HG03520 (cell line): ENCODE data around the gene RASSF6.
"Not testable (repeated sequence)": the region's sequence is repeated elsewhere in the genome, so short reads cannot be mapped to it uniquely, and the experiment has no call there.

Source experiments
- ATAC-seq: cut with Tn5 transposase; IDR thresholded peaks from one replicate; pipeline ENCODE4 v1.9.1; 2021; ENCODE audit warnings: mild to moderate bottlenecking, moderate library complexity; ENCODE audit not compliant: unreplicated experiment

Gene RASSF6

DNA sequence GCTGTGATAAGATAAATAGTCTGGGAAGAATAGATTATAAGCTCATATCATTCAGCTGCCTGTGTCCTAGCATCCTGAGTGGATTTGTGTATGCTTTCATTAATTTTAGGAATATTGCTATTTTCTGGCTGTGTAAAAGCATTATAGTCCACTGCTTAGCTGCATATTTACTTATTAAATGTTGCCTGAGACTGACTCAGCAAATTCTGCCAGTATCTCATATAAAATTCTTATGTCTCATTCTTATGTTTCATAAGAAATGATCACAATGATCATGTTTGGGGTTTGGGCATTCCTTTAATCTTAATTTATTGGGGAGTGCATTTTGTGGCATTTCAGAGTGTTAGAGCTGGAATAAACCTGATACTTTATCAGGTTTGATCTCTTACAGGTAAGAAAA is 34.9 kb downstream of the RASSF6 start:
- no peak for ATAC-seq

- no peak for ATAC-seq
Measured at GRCh38 chr4:73583666-73584065, 36.6 kb downstream of the RASSF6 start.

DNA sequence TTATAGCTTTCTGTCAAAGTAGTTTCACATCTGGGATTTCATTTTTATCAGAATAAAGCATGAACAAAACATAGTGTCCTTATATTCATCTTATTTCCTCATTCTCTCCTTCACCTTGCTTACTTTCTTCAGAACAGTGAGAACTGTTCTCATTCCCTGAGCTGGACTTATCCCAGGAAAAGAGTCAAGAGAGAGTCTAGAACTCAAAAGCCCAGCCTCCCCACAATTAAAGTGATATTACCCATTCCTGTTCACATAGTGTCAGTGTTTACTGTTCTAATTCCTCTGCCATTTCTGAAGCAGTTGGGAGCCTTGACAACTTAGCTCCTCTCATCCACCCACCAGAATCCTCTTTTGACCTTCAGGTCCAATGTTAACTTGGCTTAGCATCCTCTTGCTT is 42.9 kb downstream of the RASSF6 start:
- no peak for ATAC-seq

GRCh38 chr4:73576381-73576780 is 43.9 kb downstream of the RASSF6 start:
- ATAC-seq = no peak

GRCh38 chr4:73575660-73576059 is 44.6 kb downstream of the RASSF6 start:
- ATAC-seq = no peak

DNA sequence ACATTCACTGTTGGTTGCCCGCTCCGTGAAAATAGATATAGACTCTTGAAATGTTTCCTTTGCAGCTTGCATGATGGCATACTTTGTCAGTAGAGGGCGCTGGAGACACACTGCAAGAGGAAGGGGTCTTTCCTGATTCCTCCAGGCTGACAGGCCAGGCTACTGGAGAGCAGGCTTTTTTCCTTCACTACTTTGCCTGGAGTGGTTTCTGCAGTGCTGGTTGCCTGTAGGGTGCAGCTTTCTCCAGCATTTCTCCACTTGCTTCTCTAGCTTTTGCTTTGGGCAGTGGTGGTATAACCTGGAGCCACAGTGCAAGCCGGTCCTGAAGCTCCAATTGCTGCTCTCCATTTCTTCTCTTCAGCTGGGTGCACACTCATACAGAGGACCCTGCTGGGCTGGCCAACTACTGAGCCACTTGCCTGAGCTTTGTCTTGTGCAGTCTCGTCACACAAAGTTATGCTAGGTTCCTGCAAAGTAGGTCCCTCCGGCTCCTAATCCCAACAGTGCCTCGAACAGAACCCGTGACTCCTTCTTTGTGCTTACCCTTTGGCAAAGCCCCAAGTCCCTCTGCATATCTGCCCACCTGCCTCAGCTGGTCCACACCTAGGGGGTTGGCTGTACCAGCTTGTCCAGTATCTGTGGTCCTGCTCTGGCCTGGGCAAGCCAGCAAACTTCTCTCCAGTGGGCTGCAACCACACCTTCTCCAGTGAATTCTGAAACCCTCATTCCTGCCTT is 46.3 kb downstream of the RASSF6 start:
- peak; percentile 80 for ATAC-seq

DNA sequence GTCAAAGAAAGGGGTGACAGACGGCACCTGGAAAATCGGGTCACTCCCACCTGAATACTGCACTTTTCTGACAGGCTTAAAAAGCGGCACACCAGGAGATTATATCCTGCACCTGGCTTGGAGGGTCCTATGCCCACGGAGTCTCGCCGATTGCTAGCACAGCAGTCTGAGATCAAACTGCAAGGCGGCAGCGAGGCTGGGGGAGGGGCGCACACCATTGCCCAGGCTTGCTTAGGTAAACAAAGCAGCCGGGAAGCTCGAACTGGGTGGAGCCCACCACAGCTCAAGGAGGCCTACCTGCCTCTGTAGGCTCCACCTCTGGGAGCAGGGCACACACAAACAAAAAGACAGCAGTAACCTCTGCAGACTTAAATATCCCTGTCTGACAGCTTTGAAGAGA is 69.4 kb downstream of the RASSF6 start:
- ATAC-seq = not testable (repeated sequence)

GRCh38 chr4:73544620-73545019 is 75.6 kb downstream of the RASSF6 start:
- no peak for ATAC-seq

- no peak for ATAC-seq
Measured at GRCh38 chr4:73541251-73541650, 79.0 kb downstream of the RASSF6 start.

DNA sequence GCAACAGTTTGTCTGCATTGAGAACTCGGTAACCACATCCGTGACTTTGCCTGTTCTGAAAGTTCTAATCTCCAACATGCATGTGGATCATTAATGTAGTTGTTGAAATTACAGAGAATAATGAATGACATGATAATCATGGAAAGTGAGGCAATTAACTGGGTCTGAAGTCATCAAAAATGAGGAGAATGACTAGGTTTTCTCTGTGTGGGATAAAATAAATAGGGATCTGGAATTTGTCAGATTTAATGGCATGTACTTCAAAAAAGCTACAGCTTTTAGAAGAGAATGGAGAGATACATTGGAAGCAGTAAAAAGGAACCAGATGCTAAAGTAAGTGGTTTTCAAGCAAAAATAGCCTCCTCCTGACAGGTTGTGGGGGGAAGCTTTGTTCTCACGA is 79.4 kb downstream of the RASSF6 start:
- ATAC-seq = no peak

DNA sequence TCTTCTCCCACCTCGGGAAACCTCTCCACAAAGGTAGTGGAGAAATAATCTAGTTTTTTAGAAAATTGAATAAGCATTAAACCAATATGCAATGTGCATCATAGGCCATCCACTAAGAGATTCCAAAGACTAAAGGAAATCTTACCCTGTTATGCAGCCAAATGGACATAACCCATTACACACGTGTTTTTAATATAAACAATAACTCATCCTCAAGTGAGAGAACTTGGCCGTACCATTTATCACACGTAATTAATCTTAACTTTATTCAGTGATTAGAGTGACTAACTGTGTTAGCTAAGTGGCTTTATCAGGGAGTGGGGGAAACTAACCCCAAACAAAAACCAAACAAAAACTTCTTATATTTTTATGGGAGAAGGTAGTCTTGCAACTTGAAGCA is 80.8 kb downstream of the RASSF6 start:
- no peak for ATAC-seq

DNA sequence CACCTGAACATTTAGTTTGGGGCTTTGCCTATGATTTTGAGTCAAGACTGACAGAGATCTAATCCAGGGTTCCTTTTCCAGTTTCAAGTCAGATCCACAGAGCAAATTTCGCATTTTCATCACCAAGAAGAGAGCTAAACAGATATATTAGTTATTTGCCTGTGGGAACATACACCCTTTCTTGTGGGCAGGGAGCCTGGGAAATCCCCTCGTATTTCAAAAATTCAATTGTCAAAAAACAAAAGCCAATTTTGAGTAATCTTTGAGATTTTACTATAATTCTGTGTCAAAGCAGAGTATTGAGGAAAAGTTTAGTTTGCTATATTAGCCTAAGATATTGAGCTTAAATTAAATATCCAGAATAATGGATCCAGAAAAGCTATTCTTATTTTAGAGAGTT is 82.1 kb downstream of the RASSF6 start:
- ATAC-seq = no peak

GRCh38 chr4:73533515-73534422 is 86.5 kb downstream of the RASSF6 start:
- no peak for ATAC-seq

GRCh38 chr4:73528171-73528570 is 92.1 kb downstream of the RASSF6 start:
- no peak for ATAC-seq

DNA sequence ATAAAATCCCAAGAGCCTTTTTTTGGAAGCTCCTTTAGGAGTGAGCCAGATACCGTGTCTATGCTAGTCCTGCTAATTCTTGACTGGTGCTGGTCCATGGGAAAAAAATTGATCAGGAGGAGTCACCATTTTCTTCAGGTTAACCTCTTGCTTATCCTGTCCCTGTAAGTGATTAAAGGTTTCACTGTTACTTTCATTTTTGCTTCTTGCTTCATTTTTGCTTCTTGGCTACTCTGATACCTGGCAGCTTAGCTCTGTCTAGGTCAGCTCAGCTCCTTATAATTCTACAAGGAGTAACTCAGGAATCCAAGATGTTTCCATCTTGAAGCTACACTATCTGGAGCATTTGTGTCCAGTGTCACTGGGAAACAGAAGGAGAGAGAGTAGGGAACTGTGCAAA is 93.0 kb downstream of the RASSF6 start:
- peak; percentile 74 for ATAC-seq

DNA sequence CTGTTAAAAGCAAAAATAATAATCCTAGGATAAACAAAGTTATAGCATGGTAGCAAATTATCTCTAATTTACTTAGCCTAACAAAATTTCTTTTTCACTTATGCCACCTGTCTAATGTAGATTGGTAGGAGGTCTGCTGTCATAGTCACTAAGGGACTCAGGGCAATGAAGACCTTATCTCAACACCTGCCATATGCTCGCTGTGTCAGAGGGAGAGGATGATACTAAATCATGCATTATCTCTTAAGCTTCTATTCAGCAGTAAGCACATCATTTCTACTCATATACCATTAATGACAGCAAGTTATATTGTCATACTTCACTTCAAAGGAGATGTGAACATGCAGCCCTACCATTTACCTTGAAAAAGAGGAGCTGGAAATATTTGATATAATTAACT is 94.6 kb downstream of the RASSF6 start:
- no peak for ATAC-seq

DNA sequence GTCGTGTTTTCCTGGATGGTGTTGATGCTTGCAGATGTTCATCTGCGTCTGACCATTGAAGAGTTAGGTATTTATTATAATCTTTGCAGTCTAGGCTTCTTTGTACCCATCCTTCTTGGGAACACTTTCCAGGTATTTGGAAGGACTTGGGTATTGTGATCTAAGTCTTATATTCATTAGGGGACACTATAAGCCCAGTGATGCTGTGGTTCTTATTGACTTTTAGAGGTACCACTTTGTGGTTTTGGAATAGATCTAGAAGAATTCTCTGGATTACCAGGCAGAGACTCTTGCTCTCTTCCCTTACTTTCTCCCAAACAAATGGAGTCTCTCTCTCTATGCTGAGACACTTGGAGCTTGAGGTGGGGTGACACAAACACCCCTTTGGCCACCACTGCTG is 97.1 kb downstream of the RASSF6 start:
- no peak for ATAC-seq
